T-helper 1 cell (primary cell): Measurements from ENCODE around the gene TAAR5.
"Not testable (repeated sequence)": the region's sequence is repeated elsewhere in the genome, so short reads cannot be mapped to it uniquely, and the experiment has no call there.

Experiments
- DNase-seq, 5 donors: peaks; one replicate each; pipeline ENCODE4 v3.0.0-alpha.2; 2012 to 2020

TAAR5 gene

DNA sequence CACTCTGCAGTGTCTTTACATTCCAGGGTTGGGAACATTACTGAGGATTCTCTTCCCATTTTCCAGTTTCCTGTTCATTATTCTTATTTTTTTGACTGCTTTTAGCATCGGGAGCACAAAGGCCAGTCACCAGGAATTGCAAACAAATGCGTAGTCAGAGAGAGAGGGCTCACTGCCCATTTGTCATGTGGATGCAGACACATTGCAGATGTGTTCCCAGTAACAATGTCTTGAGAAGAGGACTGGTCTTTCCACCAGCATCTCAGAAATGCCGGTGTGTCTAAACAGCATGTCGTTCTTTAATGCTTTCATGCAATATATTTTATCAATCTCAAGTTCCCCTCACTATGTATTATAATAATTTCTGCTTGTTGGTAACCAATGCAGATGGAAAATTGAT, 20.4 kb downstream of the TAAR5 start:
- no peak for DNase-seq

GRCh38 chr6:132568611-132569010, 20.9 kb downstream of the TAAR5 start:
- no peak for DNase-seq

DNA sequence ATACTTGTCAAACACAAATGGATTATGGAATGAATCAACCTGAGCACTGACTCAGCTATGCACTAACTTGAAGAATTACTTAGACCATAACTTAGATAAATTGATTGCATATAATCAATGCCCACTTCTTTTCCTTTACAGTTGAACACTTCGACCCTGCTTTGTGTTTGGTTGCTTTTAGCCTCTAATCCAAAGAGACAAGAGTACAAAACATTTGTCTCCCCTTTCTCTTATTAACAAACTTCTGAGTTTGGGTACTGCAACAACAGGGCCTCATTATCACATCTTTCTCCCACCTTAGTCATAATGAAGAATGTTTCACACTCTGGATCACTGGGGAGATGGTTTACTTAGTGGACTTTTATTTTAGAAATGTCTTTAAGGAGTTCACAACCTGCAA, 22.0 kb downstream of the TAAR5 start:
- DNase-seq: no peak

- no peak for DNase-seq
Measured at GRCh38 chr6:132566404-132566803, 23.1 kb downstream of the TAAR5 start.

DNA sequence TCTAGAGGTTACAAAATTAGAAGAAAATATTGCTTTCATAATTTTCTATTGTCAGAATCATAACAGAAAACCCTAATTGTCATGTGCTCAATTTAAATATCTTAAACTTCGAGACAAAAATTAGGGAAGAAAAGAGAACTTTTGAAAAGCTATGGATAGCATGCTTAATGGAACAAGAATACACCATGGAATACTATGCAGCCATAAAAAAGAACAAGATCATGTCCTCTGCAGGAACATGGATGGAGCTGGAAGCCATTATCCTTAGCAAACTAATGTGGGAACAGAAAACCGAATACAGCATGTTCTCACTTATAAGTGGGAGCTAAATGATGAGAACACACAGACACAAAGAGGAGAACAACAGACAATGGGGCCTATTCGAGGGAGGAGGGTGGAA, 29.5 kb downstream of the TAAR5 start:
- not testable (repeated sequence) for DNase-seq

DNA sequence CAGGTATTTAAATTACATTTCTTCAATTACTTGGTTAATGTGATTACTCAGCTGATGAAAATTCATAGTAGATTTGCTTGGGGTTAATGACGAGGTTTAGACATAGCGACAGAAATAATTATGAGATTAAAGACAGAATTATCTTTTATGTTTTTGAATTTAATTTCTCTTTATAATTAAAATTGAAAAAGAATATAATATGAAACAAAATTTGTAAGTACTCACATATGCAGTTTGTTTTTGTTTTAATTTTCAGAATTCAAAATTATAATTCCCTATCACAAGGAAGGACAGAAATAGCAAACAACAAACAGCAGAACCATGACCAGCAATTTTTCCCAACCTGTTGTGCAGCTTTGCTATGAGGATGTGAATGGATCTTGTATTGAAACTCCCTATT, 37.2 kb downstream of the TAAR5 start, which contains the start of gene TAAR8:
Gene TAAR8, plus strand, starts transcription at position 301 of the 400 bp plus-strand sequence. Its CDS starts 21 bp downstream, at position 322.
- DNase-seq: no peak

DNA sequence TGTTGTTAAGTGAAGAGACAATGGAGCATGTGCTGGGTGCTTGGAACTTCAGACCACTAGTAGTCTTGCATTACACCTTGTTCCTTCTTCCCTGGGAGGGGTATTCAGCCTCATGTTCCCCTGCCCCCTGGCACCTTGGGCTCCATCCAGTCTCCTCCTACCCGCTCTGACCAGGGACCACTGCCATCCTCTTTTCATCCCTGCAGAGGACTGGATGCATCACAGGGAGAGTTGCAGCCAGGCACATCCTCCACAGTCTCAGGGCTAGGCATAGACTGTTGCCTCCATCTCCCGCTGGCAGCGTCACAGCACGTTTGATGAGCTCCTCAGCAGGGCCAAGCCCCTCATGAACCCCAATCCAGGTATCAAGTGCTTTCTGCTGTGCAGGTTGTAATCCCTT, 38.3 kb downstream of the TAAR5 start:
- no peak for DNase-seq

DNA sequence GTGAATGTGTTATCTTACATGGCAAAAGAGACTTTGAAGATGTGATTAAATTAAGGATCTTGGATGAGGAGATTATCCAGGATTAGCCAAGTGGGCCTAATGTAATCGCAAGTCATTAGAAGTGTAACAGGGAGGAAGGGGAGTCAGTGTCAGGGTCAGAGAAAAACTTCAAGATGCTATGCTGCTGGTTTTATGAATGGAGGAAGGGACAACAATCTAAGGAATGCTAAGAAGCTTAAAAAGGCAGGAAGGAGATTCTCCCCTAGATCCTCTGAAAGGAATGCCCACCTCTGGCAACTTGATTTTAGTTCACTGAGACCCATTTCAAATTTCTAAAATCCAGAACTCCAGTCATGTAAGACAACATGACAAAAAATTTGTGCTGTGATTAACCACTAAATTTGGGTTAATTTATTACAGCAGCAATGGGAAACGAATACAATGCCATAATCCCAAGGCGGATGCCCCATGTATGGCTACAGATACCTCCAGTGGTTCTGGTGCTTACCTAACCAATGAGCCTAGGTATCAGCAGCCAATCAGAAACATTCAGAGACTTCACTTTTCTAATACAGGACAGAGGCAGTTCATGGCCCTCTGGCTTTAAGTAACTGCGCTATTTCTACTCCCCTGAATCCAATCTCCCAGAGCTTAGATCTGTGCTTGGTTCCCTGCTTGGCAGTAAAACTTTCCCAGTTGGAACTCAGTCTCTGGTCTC, 40.6 kb downstream of the TAAR5 start:
- DNase-seq: no peak

GRCh38 chr6:132544826-132545225, 44.7 kb downstream of the TAAR5 start:
- DNase-seq: no peak
